SU-DHL-6 (cell line): ENCODE measurements around the gene GSE1.

Experiments used
- EZH2phosphoT487 ChIP-seq: fragments of 200-600 bp; sonication (generic), shearing (Covaris generic); conservative IDR thresholded peaks from 2 replicates; pipeline ENCODE4 v1.6.1; 2018; ENCODE audit warnings: mild to moderate bottlenecking, antibody characterized with exemption, low read length, moderate library complexity, mixed read lengths
- TF ChIP-seq, protein P1 (sequence below): fragments of 200-600 bp; sonication (generic); IDR thresholded peaks from one replicate; pipeline ENCODE4 v1.5.1; 2017; ENCODE audit warnings: antibody characterized with exemption, mild to moderate bottlenecking, low read length, moderate library complexity; ENCODE audit not compliant: insufficient read depth, poor library complexity, severe bottlenecking

DNA sequence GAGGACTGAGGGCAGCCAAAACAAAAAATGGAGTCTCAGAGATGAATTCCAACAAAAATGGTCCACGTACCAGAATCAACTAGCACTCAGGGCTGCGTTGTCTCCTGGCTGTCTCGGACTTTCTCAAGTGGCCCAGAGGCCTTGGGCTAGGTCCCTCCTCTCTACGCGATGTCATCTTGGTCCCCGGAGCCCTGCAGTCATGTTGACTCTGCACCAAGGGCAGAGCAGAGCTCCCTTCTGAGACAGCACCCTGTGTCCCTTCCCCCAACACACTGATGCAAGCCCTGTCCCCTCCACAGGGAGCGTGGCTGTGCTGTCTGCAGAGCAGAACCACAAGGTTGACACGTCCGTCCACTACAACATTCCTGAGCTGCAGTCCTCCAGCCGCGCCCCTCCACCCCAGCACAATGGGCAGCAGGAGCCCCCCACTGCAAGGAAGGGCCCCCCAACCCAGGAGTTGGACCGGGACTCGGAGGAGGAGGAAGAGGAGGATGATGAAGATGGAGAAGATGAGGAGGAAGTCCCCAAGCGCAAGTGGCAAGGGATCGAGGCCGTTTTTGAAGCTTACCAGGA, 54.8 kb downstream of the GSE1 start:
- TF ChIP-seq, protein P1, sequence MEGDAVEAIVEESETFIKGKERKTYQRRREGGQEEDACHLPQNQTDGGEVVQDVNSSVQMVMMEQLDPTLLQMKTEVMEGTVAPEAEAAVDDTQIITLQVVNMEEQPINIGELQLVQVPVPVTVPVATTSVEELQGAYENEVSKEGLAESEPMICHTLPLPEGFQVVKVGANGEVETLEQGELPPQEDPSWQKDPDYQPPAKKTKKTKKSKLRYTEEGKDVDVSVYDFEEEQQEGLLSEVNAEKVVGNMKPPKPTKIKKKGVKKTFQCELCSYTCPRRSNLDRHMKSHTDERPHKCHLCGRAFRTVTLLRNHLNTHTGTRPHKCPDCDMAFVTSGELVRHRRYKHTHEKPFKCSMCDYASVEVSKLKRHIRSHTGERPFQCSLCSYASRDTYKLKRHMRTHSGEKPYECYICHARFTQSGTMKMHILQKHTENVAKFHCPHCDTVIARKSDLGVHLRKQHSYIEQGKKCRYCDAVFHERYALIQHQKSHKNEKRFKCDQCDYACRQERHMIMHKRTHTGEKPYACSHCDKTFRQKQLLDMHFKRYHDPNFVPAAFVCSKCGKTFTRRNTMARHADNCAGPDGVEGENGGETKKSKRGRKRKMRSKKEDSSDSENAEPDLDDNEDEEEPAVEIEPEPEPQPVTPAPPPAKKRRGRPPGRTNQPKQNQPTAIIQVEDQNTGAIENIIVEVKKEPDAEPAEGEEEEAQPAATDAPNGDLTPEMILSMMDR: no peak
- TF ChIP-seq EZH2phosphoT487: no peak
